HepG2 (cell line): ENCODE measurements around the gene RSPH9. TPM values are rescaled to one million over a fixed set of nuclear protein-coding genes. Genes with fewer than 3 reads are reported as not detected.

Source experiments
- CBFB ChIP-seq: sonication (generic); formaldehyde crosslinking; IDR thresholded peaks from 2 replicates; pipeline ENCODE4 v1.4.0; 2020; ENCODE audit warnings: missing genetic modification reagents
- GLI4 ChIP-seq: sonication (generic); formaldehyde crosslinking; IDR thresholded peaks from 2 replicates; pipeline ENCODE4 v1.5.1; 2020; ENCODE audit warnings: missing genetic modification reagents, mild to moderate bottlenecking, moderate library complexity, borderline replicate concordance
- KLF15 ChIP-seq: sonication (generic); formaldehyde crosslinking; IDR thresholded peaks from 2 replicates; pipeline ENCODE4 v1.8.1; 2023; ENCODE audit warnings: borderline replicate concordance, mild to moderate bottlenecking, inconsistent platforms, missing genetic modification reagents, mixed read lengths
- SCMH1 ChIP-seq: sonication (generic); formaldehyde crosslinking; IDR thresholded peaks from 2 replicates; pipeline ENCODE4 v1.9.0; 2021; ENCODE audit warnings: missing genetic modification reagents, mild to moderate bottlenecking, borderline replicate concordance
- TBX3 ChIP-seq: fragments of 450-650 bp; IDR thresholded peaks from 2 replicates; pipeline ENCODE4 v1.6.1; 2017; ENCODE audit warnings: antibody characterized with exemption, mild to moderate bottlenecking, inconsistent platforms, borderline replicate concordance
- TSC22D2 ChIP-seq: sonication (generic); formaldehyde crosslinking; IDR thresholded peaks from 2 replicates; pipeline ENCODE4 v1.5.1; 2020; ENCODE audit warnings: missing genetic modification reagents, mild to moderate bottlenecking, borderline replicate concordance
- YY1 ChIP-seq: IDR thresholded peaks from 2 replicates; pipeline ENCODE4 v1.6.1; 2011; ENCODE audit warnings: low read length, low read depth, moderate library complexity, mild to moderate bottlenecking; ENCODE audit not compliant: insufficient read depth, insufficient replicate concordance
- ZBTB21 ChIP-seq: sonication (generic); formaldehyde crosslinking; IDR thresholded peaks from 2 replicates; pipeline ENCODE4 v1.4.0; 2020; ENCODE audit warnings: missing genetic modification reagents
- ZBTB8A ChIP-seq: sonication (generic); formaldehyde crosslinking; IDR thresholded peaks from 2 replicates; pipeline ENCODE4 v1.4.0; 2020; ENCODE audit warnings: mild to moderate bottlenecking, low read depth, missing genetic modification reagents, borderline replicate concordance
- ZNF224 ChIP-seq: sonication (generic); formaldehyde crosslinking; IDR thresholded peaks from 2 replicates; pipeline ENCODE4 v1.5.0; 2020; ENCODE audit warnings: mild to moderate bottlenecking, missing genetic modification reagents
- ZNF446 ChIP-seq: sonication (generic); formaldehyde crosslinking; IDR thresholded peaks from 2 replicates; pipeline ENCODE4 v1.5.0; 2020; ENCODE audit warnings: mild to moderate bottlenecking, missing genetic modification reagents
- polyA plus RNA-seq, 8 experiments: library from polyadenylated mRNA; depleted of rRNA in 3 of 8; stranded (reverse) in 7 of 8; unstranded in 1 of 8; fragments of >200 nt; fragmentation: Illumina TruSeq in 4 of 8; extraction: Trizol in 4 of 8; gene quantifications; 2 replicates each; pipeline versions ENCODE4 v1.2.1 to v1.2.3, GENCODE V29; 2011 to 2016; ENCODE audit warnings: low read depth in 4 of 8, missing spikeins in 1 of 8, mixed read lengths in 1 of 8; ENCODE audit not compliant: insufficient read depth in 1 of 8
- total RNA-seq, 5 experiments: library from RNA; depleted of rRNA; stranded (reverse); fragments of >200 nt; fragmentation: Illumina TruSeq; extraction: Trizol; gene quantifications; 2 replicates each; pipeline ENCODE4 v1.2.3, GENCODE V29; 2016; ENCODE audit warnings: low read depth in 1 of 5
- TF ChIP-seq, protein P1 (sequence below): sonication (generic); formaldehyde crosslinking; IDR thresholded peaks from 2 replicates; pipeline ENCODE4 v1.4.0; 2020; ENCODE audit warnings: mild to moderate bottlenecking, low read depth, missing genetic modification reagents
- TF ChIP-seq, protein P2 (sequence below): IDR thresholded peaks from 2 replicates; pipeline ENCODE4 v1.6.1; 2016; ENCODE audit warnings: low read depth, missing genetic modification reagents, missing compliant biosample characterization

RSPH9 gene
- total and polyA plus RNA-seq, 2 of the 13 experiments (the other 11 are each of a cell fraction or from before 2014, with no cell fraction given) = 0.04 TPM; not detected in 1

DNA sequence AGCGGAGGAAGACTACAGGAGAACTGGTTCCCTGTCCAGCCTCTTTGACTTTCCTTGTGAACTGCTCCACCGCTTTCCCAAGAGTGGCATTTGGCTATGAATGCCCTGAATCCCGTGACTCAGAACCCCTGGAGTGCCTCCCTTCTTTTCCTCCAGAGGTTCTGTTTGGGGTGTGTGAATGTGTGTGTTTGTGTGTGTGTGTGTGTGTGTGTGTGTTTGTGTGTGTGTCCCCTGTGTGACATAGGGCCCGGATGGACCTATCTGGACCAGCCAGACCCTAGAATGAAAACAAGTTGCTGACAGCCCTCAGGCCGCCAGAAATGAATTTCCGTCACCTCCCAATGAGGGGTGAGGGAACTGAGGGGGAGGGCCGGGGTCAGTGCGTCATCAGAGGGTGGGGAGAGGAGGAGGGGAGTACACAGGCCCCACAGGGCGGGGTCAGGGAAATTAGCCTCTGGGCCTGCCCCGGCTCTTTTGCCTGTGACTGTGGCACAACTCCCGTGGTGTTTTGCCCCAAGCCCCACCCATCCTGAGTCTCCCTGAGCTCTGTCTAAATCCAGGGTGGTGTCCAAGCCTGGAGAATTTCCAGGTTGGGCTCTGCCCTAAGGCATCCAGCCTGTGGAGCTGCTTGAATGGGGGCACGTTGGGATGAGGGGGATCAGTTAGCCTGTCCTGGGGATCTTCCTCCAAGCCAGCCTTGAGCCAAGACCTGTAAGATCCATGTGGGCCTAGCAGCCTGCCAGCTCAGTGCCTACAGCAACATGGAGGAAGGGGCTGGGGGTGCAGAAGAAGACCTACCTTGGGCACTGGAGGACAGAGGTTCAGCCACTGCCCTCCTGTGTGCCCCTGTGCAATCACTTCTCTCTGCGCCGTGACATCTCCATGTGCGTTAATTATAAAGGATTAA, 58.0 kb downstream of the RSPH9 start (continued):
- TF ChIP-seq YY1 (no peak), ZBTB8A (CRISPR knock-in tag) (no peak), ZNF224 (CRISPR knock-in tag) (no peak), KLF15 (CRISPR knock-in tag) (no peak), TBX3 (no peak; the same call in 1 of the 2 replicates), TSC22D2 (CRISPR knock-in tag) (no peak), CBFB (no peak), ZBTB21 (CRISPR knock-in tag) (no peak), ZNF446 (CRISPR knock-in tag) (no peak), GLI4 (CRISPR knock-in tag) (no peak), SCMH1 (CRISPR knock-in tag) (no peak)
- TF ChIP-seq, protein P1, sequence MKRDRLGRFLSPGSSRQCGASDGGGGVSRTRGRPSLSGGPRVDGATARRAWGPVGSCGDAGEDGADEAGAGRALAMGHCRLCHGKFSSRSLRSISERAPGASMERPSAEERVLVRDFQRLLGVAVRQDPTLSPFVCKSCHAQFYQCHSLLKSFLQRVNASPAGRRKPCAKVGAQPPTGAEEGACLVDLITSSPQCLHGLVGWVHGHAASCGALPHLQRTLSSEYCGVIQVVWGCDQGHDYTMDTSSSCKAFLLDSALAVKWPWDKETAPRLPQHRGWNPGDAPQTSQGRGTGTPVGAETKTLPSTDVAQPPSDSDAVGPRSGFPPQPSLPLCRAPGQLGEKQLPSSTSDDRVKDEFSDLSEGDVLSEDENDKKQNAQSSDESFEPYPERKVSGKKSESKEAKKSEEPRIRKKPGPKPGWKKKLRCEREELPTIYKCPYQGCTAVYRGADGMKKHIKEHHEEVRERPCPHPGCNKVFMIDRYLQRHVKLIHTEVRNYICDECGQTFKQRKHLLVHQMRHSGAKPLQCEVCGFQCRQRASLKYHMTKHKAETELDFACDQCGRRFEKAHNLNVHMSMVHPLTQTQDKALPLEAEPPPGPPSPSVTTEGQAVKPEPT = no peak
- TF ChIP-seq, protein P2, sequence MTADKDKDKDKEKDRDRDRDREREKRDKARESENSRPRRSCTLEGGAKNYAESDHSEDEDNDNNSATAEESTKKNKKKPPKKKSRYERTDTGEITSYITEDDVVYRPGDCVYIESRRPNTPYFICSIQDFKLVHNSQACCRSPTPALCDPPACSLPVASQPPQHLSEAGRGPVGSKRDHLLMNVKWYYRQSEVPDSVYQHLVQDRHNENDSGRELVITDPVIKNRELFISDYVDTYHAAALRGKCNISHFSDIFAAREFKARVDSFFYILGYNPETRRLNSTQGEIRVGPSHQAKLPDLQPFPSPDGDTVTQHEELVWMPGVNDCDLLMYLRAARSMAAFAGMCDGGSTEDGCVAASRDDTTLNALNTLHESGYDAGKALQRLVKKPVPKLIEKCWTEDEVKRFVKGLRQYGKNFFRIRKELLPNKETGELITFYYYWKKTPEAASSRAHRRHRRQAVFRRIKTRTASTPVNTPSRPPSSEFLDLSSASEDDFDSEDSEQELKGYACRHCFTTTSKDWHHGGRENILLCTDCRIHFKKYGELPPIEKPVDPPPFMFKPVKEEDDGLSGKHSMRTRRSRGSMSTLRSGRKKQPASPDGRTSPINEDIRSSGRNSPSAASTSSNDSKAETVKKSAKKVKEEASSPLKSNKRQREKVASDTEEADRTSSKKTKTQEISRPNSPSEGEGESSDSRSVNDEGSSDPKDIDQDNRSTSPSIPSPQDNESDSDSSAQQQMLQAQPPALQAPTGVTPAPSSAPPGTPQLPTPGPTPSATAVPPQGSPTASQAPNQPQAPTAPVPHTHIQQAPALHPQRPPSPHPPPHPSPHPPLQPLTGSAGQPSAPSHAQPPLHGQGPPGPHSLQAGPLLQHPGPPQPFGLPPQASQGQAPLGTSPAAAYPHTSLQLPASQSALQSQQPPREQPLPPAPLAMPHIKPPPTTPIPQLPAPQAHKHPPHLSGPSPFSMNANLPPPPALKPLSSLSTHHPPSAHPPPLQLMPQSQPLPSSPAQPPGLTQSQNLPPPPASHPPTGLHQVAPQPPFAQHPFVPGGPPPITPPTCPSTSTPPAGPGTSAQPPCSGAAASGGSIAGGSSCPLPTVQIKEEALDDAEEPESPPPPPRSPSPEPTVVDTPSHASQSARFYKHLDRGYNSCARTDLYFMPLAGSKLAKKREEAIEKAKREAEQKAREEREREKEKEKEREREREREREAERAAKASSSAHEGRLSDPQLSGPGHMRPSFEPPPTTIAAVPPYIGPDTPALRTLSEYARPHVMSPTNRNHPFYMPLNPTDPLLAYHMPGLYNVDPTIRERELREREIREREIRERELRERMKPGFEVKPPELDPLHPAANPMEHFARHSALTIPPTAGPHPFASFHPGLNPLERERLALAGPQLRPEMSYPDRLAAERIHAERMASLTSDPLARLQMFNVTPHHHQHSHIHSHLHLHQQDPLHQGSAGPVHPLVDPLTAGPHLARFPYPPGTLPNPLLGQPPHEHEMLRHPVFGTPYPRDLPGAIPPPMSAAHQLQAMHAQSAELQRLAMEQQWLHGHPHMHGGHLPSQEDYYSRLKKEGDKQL = no peak
